ENCODE data around the gene ZFAND3. TPM values are rescaled to one million over a fixed set of nuclear protein-coding genes. Genes with fewer than 3 reads are reported as not detected.

ZFAND3 gene
- total RNA-seq, 4 donors from 2014 or later, result 45.0 to 55.2 (median 49.5) TPM

DNA sequence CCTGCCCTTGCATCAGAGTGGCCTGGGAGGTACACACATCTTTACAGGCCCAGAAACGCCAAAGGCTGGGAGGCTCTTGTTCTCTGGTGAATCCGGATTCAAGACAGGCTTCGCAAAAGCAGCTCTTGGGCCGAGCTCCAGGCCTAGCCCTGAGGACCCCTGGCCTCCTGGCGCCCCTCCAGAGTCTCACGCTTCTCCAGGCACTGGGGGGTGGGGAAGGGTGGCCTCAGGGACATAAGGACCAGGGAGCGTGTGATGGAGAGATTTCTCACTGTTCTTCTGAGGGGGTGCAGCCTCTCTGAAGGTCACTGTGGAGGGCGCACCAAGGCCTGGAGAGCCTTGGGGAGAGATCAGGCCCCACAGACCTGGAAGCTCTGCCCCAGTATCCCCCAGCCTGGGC, 349.2 kb downstream of the ZFAND3 start:
- Histone ChIP-seq H3K27ac (no peak overlapping the region), H3K9me3 (no peaks in the 10 kb centered on the region), H3K27me3 (no peaks in the 10 kb centered on the region), H3K4me3 (no peak overlapping the region), H3K4me1 (peaks cover 0 to 2% of the 10 kb centered on the region in 2 donors), H3K36me3 (no peaks in the 10 kb centered on the region)
- in situ Hi-C loops (cut with MboI; ENCODE audit: low sequenced_read_pairs in 4 of 4) (no loop called here), intact Hi-C loops (cut with DNase I; ENCODE audit: low total_unique reads) (loop anchor here (10.0 kb wide), 1 partner anchor 374 kb away; no protein-coding TSS in a partner anchor)
- ATAC-seq (no peak), DNase-seq (no peak)
- TF ChIP-seq CTCF (IDR thresholded peaks at IDR 0.05 in 4 of 5, conservative IDR thresholded peaks at IDR 0.05 in 1 of 5) (no peak), POLR2A (IDR thresholded peaks at IDR 0.05) (no peak)

- no peak for ATAC-seq
- in situ Hi-C loops (cut with MboI; ENCODE audit: low sequenced_read_pairs in 4 of 4), result no loop called here
- DNase-seq, result no peak
Observed at GRCh38 chr6:38169221-38169976, 349.9 kb downstream of the ZFAND3 start.

DNA sequence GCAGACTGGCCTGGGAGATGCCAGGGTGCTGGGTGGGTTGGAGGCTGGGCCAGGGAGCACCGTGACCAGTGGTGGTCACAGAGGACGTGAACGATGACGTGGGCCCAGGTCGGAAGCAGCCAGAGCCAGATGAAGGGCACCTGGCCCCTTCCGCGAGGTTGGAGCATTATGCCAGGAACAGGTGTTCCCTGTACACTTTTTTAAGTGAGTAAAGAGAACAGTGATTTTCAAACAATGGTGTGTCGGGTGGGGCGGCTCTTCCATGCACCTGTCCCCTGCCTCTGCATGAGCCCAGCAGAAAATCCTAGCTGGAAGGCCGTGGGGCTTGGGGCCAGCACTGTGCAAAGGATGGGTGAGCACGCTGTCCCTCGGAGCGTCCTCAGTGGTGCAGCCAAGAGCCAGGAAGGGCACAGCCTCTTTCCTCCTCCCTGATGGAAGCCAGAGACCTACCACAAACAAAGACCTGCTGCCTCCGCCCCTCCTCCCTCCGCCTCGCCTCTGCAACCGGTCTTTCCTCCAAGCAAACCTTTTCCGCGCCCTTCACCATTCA, 350.5 kb downstream of the ZFAND3 start:
- DNase-seq, result no peak
- Histone ChIP-seq H3K36me3 (no peaks in the 10 kb centered on the region), H3K9me3 (no peaks in the 10 kb centered on the region), H3K27me3 (no peaks in the 10 kb centered on the region), H3K27ac (no peak overlapping the region), H3K4me1 (no peaks in the 10 kb centered on the region), H3K4me3 (no peak overlapping the region)
- intact Hi-C loops (cut with DNase I; ENCODE audit: low total_unique reads), result loop anchor here (10.0 kb wide), 1 partner anchor 375 kb away; no protein-coding TSS in a partner anchor
- no peak for ATAC-seq
- in situ Hi-C loops (cut with MboI; ENCODE audit: low sequenced_read_pairs in 4 of 4), result no loop called here
- no peak for TF ChIP-seq POLR2A (IDR thresholded peaks at IDR 0.05)
- no peak for TF ChIP-seq CTCF (IDR thresholded peaks at IDR 0.05 in 4 of 5, conservative IDR thresholded peaks at IDR 0.05 in 1 of 5)

More at GRCh38 chr6:38169221-38169976, 349.9 kb downstream of the ZFAND3 start:
- Histone ChIP-seq H3K27me3 (no peaks in the 10 kb centered on the region), H3K9me3 (no peaks in the 10 kb centered on the region), H3K4me1 (peaks cover 0 to 2% of the 10 kb centered on the region in 2 donors), H3K27ac (no peak overlapping the region), H3K4me3 (no peak overlapping the region), H3K36me3 (no peaks in the 10 kb centered on the region)
- intact Hi-C loops (cut with DNase I; ENCODE audit: low total_unique reads), result loop anchor here (10.0 kb wide), 1 partner anchor 375 kb away; no protein-coding TSS in a partner anchor
- TF ChIP-seq CTCF (IDR thresholded peaks at IDR 0.05 in 4 of 5, conservative IDR thresholded peaks at IDR 0.05 in 1 of 5) (peak in 1 of 5 experiments; percentile 10), POLR2A (IDR thresholded peaks at IDR 0.05) (no peak)

GRCh38 chr6:38170666-38171355, 351.3 kb downstream of the ZFAND3 start:
- Histone ChIP-seq H3K4me1 (no peaks in the 10 kb centered on the region), H3K36me3 (no peaks in the 10 kb centered on the region), H3K9me3 (no peaks in the 10 kb centered on the region), H3K4me3 (no peak overlapping the region), H3K27ac (no peak overlapping the region), H3K27me3 (no peaks in the 10 kb centered on the region)
- no peak for ATAC-seq
- in situ Hi-C loops (cut with MboI; ENCODE audit: low sequenced_read_pairs in 4 of 4) (no loop called here), intact Hi-C loops (cut with DNase I; ENCODE audit: low total_unique reads) (no loop called here)
- DNase-seq, result no peak
- TF ChIP-seq CTCF (IDR thresholded peaks at IDR 0.05 in 4 of 5, conservative IDR thresholded peaks at IDR 0.05 in 1 of 5) (no peak), POLR2A (IDR thresholded peaks at IDR 0.05) (no peak)

All from gastrocnemius medialis (tissue), 4 donors.